NCI-H187 (cell line): ENCODE results near the gene CDK8.

Experiments
- DNase-seq, 2 experiments: peaks; one replicate each; lab custom pipeline; 2025; lab: John Stamatoyannopoulos, UW

Gene CDK8

GRCh38 chr13:26445092-26445491 lies 191.2 kb downstream of the CDK8 start:
- no peak for DNase-seq

GRCh38 chr13:26446751-26447150 lies 192.8 kb downstream of the CDK8 start:
- DNase-seq, result no peak

GRCh38 chr13:26448032-26448431 lies 194.1 kb downstream of the CDK8 start:
- no peak for DNase-seq

GRCh38 chr13:26449063-26449848 lies 195.3 kb downstream of the CDK8 start:
- DNase-seq, result no peak
